Uterus (tissue), 2 donors: ENCODE data around the gene ABLIM2.

Experiments used
- CTCF ChIP-seq, 4 experiments: fragments of 200-600 bp in 2 of 4; fragments of 450-650 bp in 2 of 4; sonication (generic) in 2 of 4; IDR thresholded peaks; one replicate each; pipeline ENCODE4 v1.5.1; 2016 to 2019; ENCODE audit warnings: antibody characterized with exemption in 4 of 4, mild to moderate bottlenecking in 2 of 4, moderate library complexity in 1 of 4
- POLR2A ChIP-seq, 2 donors: fragments of 450-650 bp; IDR thresholded peaks; one replicate each; pipeline ENCODE4 v1.6.1; 2016; ENCODE audit warnings: antibody characterized with exemption in 2 of 2, mild to moderate bottlenecking in 1 of 2, moderate library complexity in 1 of 2

- TF ChIP-seq CTCF (IDR thresholded peaks at IDR 0.05) (peak in 1 of 4 experiments; percentile 13), POLR2A (IDR thresholded peaks at IDR 0.05) (no peak)
Observed at GRCh38 chr4:7938609-7939376, 219.8 kb downstream of the ABLIM2 start.
